IPS-11a (cell line): ENCODE data around the gene NF2.

Source experiments
- H3K4me3 ChIP-seq: one replicate; pipeline ENCODE4 v1.5.1; 2013; ENCODE audit warnings: low read depth, low read length, control low read depth

The NF2 gene

GRCh38 chr22:29661336-29661735, 57.9 kb downstream of the NF2 start:
- no peak overlapping the region for H3K4me3 ChIP-seq

GRCh38 chr22:29663180-29663821, 59.9 kb downstream of the NF2 start:
- no peak overlapping the region for H3K4me3 ChIP-seq

- no peak overlapping the region for H3K4me3 ChIP-seq
Measured at GRCh38 chr22:29665486-29665885, 62.1 kb downstream of the NF2 start.

GRCh38 chr22:29668673-29669072, 65.2 kb downstream of the NF2 start:
- no peak overlapping the region for H3K4me3 ChIP-seq

- H3K4me3 ChIP-seq, result no peak overlapping the region
Measured at GRCh38 chr22:29670626-29671025, 67.2 kb downstream of the NF2 start.

GRCh38 chr22:29673361-29674066, 70.1 kb downstream of the NF2 start:
- no peak overlapping the region for H3K4me3 ChIP-seq

GRCh38 chr22:29674121-29674520, 70.7 kb downstream of the NF2 start:
- no peak overlapping the region for H3K4me3 ChIP-seq

- no peak overlapping the region for H3K4me3 ChIP-seq
Measured at GRCh38 chr22:29679316-29679715, 75.9 kb downstream of the NF2 start.

GRCh38 chr22:29683536-29683935, 80.1 kb downstream of the NF2 start:
- H3K4me3 ChIP-seq, result no peak overlapping the region

- no peak overlapping the region for H3K4me3 ChIP-seq
Measured at GRCh38 chr22:29684244-29684643, 80.8 kb downstream of the NF2 start.

- no peak overlapping the region for H3K4me3 ChIP-seq
Measured at GRCh38 chr22:29689206-29689879, 85.9 kb downstream of the NF2 start.

GRCh38 chr22:29689880-29690213, 86.4 kb downstream of the NF2 start:
- H3K4me3 ChIP-seq, result no peak overlapping the region

- no peak overlapping the region for H3K4me3 ChIP-seq
Measured at GRCh38 chr22:29690476-29690875, 87.0 kb downstream of the NF2 start.

- no peak overlapping the region for H3K4me3 ChIP-seq
Measured at GRCh38 chr22:29691636-29692326, 88.3 kb downstream of the NF2 start.

- H3K4me3 ChIP-seq, result no peak overlapping the region
Measured at GRCh38 chr22:29692327-29692640, 88.9 kb downstream of the NF2 start.

- H3K4me3 ChIP-seq, result no peak overlapping the region
Measured at GRCh38 chr22:29693161-29693560, 89.7 kb downstream of the NF2 start.

GRCh38 chr22:29693671-29694070, 90.2 kb downstream of the NF2 start:
- no peak overlapping the region for H3K4me3 ChIP-seq

- H3K4me3 ChIP-seq, result no peak overlapping the region
Measured at GRCh38 chr22:29695129-29695926, 91.9 kb downstream of the NF2 start.

- H3K4me3 ChIP-seq, result no peak overlapping the region
Measured at GRCh38 chr22:29697853-29698598, 94.6 kb downstream of the NF2 start.

- H3K4me3 ChIP-seq, result no peak overlapping the region
Measured at GRCh38 chr22:29700206-29700899, 96.9 kb downstream of the NF2 start.
